Activated CD8-positive, alpha-beta memory T cell treated with anti-CD3 and anti-CD28 coated beads, Interleukin-2, amount 50 U/mL, for 48 hours (primary cell): ENCODE measurements around the gene DMXL1.

Experiments
- DNase-seq: peaks from one replicate; pipeline ENCODE4 v3.0.0-alpha.2; 2020

DMXL1 gene, protein sequence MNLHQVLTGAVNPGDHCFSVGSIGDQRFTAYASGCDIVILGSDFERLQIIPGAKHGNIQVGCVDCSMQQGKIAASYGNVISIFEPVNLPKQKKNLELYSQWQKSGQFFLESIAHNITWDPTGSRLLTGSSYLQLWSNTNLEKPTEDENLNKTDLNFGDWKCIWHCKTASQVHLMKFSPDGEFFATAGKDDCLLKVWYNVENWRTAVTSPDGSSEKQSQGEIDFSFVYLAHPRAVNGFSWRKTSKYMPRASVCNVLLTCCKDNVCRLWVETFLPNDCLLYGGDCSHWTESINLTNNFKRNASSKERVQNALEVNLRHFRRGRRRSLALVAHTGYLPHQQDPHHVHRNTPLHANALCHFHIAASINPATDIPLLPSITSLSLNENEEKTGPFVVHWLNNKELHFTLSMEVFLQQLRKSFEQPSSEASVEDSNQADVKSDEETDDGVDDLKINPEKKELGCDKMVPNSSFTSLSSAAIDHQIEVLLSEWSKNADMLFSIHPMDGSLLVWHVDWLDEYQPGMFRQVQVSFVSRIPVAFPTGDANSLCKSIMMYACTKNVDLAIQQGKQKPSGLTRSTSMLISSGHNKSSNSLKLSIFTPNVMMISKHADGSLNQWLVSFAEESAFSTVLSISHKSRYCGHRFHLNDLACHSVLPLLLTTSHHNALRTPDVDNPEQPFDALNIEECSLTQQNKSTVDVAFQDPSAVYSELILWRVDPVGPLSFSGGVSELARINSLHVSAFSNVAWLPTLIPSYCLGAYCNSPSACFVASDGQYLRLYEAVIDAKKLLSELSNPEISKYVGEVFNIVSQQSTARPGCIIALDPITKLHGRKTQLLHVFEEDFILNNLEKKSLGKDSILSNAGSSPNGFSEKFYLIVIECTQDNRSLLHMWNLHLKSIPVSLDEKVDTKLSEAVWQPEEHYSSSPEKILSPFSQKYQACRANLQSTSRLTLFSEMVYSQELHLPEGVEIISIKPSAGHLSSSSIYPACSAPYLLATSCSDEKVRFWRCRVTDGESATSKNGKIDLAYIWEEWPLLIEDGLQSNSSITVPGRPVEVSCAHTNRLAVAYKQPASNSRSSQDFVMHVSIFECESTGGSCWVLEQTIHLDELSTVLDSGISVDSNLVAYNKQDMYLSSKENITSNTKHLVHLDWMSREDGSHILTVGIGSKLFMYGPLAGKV (N-terminal part only)

DNA sequence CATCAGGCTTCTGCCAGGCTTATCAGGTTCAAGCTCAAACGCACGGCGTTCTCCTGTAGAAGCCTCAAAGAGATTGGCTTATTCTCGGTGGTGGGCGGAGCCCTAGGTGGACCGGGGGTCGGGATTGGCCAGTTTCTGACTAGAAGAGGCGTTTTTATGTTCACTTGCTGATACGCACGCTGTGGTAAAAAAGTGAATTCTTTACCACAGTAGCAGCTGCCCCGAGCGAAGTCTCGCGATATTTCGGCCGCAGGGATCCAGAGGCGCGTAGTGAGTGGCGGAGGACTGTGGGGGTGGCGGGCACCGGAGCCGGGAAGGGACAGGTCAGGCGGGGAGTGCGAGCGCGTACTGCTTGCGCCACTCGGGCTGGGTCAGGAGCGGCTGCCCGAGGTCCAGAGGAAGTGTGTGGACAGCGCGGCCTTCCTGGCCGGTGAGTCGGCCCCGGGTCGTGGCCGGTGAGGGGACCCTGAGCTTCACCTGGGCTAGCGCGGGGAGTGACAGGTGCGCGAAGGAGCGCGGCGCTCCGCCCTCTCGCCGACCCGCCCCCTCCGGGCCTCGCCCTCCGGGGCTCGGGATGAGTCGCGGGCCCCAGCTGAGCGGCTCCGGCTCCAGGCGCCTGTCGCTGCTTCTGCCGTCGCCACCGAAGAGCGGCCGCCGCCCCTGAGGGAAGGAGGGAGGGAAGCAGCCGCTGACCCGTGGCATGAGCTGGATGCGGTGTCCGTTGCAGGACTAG, at the start of gene DMXL1:
TSS of gene DMXL1 (plus strand) at position 260 of the 733 bp plus-strand sequence. CDS start 483 bp downstream, outside the sequence.
- DNase-seq, result peak; percentile 97

DNA sequence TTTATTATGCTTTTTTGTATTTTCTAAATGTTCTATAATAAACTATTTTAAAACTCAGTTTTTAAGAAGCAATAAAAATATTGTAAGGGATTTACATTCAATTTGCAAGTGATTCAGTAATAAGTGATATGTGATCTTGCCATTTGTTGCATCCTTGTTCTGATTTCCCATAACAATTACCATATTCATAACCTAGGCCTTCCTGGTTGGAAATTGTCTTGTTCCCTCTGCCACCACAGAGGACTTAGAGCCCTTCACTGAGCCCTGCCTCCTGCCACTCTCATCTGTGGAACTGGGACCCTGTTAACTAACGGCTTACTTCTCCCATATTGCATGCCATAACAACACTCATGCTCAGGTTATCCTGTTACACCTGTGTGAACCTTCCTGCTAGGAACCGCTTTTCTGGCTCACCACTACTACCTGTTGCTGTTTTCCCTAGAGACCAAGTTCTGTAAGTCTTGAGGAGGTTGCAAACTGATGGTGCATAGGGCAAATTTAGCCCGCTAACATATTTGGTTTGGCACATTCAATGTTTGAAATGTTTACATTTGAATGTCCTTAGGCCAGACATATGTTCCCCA, 49.6 kb upstream of the DMXL1 start:
- DNase-seq, result no peak

GRCh38 chr5:119022017-119022745, 48.7 kb upstream of the DMXL1 start:
- DNase-seq, result no peak

DNA sequence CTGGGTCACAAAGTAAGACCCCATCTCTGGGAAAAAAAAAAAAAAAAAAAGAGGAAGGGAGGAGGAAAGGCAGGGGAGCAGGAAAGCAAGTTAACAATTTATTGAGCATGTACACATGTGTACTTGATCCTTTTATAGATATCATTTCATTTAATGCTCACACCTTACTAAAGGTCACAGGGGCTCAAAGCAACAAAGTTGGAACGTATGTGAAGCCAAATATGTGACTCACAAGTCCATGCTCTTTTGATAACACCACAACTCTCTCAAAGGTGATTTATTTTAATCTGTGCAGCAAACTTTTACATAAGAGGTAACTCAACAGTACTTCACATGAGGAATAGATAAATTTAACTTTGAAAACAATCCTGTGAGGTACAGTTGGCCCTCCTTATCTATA, 48.1 kb upstream of the DMXL1 start:
- no peak for DNase-seq

DNA sequence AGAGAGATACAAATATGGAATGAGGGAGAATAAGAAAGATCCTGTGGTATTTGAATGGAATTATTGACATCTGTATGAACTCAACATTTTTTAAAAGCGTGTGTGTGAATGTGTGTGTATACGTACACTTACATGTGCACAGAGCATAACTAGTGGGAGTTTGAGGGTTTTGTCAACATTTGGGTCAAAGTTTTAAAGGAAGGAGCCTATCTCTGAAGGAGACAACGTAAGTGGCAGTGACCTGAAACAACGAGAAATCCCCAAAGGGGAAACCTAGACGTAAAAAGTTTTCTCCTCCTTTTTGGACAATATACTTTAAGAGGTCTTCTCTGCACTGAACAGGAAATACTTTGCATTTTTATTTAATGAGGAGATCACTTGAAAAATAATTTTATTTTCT, 42.3 kb upstream of the DMXL1 start:
- no peak for DNase-seq

DNA sequence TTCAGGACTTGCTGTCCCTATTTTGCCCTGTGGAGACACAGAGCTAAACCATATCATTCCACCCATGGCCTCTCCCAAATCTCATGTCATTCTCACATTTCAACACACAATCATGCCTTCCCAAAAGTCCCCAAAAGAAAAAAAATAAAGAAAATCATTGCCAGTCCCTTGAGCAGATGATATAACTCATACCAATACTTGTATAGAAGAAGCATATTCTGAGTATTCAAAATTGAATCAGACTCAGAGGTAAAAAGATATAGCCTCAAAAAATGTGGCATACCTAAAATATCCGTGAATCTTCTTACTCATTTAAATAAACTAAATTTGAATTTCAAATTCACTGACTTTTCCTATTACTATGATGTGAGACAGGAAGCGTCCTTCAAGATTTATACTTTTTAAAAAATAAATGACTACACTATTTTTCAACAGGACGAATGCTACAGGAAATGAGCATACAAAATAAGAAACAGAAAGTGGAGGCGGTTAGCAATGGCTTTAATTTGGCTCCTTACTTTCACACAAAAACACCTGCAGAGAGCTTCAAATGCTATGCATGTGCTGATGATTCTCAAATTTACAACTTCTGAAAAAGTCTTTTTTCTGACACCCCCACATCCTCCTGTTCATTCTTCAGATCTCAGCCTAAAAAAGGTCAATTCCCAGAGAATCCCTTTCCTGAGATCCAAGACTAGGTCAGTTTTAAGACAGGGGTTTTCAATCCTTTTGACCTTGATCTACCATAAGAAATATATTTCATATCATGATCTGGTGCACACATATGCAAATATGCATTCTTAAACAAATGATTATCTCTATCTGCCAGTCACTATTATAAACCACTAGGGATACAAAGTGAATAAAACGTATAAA, 39.6 kb upstream of the DMXL1 start:
- no peak for DNase-seq

GRCh38 chr5:119031905-119032304, 39.0 kb upstream of the DMXL1 start:
- no peak for DNase-seq

GRCh38 chr5:119032656-119033055, 38.2 kb upstream of the DMXL1 start:
- no peak for DNase-seq

- DNase-seq, result no peak
Observed at GRCh38 chr5:119033135-119033534, 37.8 kb upstream of the DMXL1 start.

- no peak for DNase-seq
Observed at GRCh38 chr5:119036101-119036762, 34.7 kb upstream of the DMXL1 start.

GRCh38 chr5:119037496-119038215, 33.2 kb upstream of the DMXL1 start:
- DNase-seq, result no peak

DNA sequence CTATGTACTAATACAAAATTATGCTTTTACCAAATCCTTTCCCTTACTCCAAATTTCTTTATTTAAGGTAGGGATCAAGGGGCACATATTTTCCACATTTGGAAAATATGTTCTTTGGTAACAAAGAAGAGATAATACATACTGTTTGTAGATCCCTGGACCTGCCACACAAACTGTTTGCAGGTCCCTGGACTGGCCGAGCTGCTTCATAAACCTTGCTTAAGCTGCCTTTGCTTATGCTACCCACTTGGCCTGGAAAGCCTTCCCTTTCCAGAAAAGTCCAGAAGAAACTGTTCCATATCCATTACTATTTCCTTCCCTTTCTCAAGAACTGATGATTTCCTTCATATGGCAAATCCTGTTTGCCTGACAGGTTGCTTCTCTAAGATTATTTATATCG, 22.6 kb upstream of the DMXL1 start:
- no peak for DNase-seq

- DNase-seq, result no peak
Observed at GRCh38 chr5:119049824-119050449, 20.9 kb upstream of the DMXL1 start.

DNA sequence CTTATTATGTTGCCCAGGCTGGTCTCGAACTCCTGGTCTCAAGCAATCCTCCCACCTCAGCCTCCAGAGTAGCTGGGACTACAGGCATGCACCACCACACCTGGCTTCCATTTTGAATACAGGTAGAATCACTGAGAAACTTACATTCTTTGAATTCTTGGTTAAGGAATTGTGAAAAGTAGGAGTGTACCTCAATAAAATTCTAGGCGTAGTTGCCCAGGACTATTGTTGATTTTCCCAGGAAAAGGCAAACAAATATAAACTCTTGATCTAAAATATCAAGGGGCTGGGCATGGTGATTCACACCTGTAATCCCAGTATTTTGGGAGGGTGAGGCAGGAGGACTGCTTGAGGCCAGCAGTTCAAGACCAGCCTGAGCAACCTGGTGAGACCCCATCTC, 16.8 kb upstream of the DMXL1 start:
- DNase-seq, result no peak

GRCh38 chr5:119055294-119055693, 15.6 kb upstream of the DMXL1 start:
- DNase-seq, result no peak

DNA sequence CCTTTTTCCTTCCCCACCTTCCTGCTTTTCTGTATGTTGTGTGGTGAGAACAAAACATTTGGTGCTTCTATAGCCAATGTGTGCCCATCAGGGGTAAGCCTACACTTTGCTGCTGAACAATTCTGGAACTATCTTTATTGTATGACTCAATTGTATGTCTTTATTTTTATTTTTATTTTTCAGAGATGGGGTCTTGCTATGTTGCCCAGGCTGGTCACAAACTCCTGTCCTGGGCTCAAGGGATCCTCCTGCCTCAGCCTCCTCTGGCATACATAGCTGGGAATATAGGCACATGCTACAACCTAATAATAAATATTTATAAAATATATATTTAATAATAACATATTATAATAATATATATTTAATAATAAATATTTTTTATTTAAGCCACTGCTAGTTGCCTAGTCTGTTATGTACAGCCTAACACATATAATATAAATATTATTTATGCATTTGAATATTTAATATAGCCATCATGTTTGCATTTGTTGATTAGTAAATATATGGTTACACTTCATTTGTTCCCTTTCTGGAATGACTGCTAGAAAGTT, 11.8 kb upstream of the DMXL1 start:
- DNase-seq, result no peak

GRCh38 chr5:119059740-119060255, 11.1 kb upstream of the DMXL1 start:
- DNase-seq, result no peak
